COLO829 (cell line): ENCODE data around the gene PRR23E.
A peak's percentile ranks its signal among the peaks of the same experiment; 100 is the strongest.

Experiments used
- DNase-seq: peaks from one replicate; pipeline ENCODE4 v3.0.0; 2012; ENCODE audit warnings: low spot score

Gene PRR23E

GRCh38 chr3:127192576-127193232, at the start of gene PRR23E:
Gene PRR23E, plus strand, starts transcription at chr3:127193131. Its CDS starts 3,555 bp downstream, at chr3:127196686.
- DNase-seq = no peak

DNA sequence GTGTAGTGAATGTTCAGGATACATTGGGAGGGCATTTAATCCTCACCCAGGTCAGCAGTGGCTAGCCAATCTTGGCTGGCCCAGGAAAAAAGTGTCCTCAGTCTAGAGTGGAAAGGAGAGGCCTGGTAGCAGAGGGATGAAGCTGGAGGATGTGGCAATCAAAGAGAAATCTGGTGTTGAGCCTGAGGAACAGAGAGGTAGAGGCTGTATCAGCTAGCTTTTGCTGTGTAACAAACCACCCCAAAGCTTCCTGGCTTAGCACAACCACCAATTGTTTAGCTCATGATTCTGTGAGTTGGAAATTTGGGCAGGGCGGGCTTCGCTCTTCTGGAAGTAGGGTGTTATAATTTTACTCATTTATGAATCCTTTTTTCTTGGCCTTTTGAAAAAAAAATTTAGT, 49.8 kb upstream of the PRR23E start:
- no peak for DNase-seq

GRCh38 chr3:127144631-127145030, 48.3 kb upstream of the PRR23E start:
- no peak for DNase-seq

DNA sequence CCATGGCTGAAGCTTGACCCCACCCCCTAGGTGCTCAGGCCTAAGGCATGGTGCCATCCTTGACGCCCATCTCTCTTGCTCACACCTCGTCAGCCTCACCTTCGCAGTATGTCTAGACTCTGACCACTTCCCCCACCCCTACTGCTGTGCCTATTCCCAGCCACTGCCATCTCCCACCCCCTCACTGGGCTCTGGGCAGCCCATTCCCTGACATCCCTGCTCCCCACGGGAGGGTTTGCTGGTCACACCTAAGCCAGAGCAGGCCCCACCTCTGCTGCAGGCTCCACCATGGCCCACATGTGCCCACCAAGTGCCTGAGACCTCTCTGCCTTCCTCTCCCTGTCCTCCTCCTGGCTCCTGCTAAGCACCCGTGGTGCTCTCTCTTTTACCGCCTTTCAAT, 47.7 kb upstream of the PRR23E start:
- DNase-seq = no peak

DNA sequence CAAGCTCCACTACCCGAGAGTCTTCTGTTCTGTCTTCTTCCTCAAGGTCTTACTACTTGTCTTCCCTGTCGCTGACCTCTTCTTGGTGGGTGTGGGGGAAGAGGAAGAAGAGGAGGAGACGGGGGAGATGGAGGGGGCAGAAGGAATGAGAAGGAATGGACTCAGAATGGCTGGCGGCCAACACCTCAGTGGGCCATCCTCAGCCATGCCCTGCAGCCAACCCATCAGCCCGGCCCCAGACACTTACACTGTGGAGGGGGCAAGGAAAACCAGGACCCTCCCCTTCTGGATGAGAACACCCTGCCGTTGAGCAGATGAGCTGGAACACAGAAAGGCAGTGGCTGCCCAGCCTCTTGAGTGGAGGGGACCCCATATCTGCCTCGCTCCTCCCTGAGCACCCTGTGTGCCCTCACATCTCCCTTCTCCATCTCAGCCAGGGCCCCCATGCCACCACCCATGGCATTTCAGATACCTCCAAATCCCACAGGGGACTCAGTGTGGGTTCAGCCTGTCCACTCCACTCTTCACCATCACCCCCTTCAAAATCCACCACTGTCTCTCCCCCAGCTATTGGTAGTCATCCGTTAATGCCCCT, 45.5 kb upstream of the PRR23E start:
- no peak for DNase-seq

- DNase-seq = no peak
Observed at GRCh38 chr3:127149621-127150310, 43.2 kb upstream of the PRR23E start.

- no peak for DNase-seq
Observed at GRCh38 chr3:127150513-127151250, 42.2 kb upstream of the PRR23E start.

- DNase-seq = no peak
Observed at GRCh38 chr3:127151251-127151564, 41.7 kb upstream of the PRR23E start.

DNA sequence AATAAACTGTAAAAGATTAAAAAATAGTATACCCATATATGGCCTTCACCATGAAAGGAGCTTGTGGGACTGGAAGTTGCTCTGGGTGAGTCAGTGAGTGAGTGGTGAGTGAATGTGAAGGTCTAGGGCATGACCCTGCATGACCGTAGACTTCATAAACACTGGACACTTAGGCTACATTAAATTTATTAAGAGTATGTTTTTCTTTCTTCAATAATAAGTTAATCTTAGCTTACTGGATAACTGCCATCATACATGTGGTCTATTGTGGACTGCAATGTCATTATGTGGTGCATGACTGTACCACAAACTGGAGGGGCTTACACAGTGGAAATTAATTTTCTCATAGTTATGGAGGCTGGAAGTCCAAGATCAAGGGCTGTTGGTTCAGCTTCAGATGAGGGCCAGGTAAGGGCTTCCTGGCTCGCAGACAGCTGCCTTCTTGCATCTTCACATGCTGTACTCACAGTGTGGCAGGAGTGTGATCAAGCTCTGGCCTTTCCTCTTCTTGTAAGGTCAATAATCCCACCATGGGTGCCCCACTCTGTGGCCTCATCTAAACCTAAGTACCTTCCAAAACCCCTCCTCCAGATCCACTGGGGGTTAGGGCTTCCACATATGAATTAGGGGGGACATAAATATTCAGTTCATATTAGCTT, 40.8 kb upstream of the PRR23E start:
- no peak for DNase-seq

DNA sequence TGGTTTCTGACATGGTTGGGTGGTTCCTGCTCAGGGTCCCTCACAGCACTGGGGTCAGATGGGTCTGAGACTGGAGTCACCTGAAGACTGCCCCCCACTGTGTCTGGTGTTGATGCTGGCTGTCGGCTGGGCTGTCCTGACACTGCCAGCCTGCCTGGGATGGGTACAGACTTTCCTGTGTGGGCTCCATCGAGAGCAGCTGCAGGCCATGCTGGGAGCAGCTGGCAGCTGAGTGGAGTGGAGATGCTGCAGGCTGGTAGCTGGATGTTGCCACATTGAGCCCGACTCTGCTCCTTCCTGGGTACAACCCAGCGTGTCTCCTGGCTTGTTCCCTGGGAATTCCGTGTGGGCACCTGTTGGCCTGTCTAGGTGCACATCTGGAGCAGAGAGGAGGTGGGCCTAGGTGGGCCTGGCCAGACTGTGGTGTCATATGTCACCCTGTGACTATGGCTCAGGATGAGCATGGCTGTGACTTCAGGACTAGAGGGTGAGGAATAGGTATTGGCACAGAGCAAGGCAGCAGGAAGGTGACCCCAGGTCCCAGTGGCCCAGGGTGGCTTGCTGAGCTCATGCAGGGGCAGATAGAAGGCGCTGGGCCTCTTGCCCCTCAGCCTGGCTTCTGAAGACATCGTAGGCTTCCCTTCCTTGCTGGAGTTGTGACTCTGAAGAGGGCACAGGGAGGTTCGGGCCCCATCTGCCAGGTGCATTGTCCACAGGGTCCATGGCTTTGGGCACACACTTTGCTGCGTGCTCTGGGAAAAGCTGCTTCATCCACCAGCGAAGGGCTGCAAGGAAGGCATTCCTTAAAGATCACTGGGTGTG, 40.0 kb upstream of the PRR23E start:
- DNase-seq = no peak

DNA sequence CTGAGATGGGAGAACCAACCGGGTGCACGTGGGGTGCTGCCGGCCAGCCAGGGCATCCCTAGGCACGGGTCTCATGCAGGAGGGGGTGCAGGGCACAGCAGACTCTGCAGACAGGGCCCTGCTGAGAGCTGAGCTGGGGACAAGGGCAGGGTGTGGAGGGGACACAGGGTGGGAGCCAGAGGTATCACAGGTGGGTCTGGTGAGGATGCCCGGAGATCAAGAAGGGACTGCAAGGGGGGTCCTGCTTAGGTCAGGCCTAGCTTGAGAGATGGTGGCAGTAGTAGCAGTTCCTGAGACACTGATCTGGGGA, 39.5 kb upstream of the PRR23E start:
- DNase-seq = no peak

GRCh38 chr3:127156338-127157050, 36.4 kb upstream of the PRR23E start:
- no peak for DNase-seq

DNA sequence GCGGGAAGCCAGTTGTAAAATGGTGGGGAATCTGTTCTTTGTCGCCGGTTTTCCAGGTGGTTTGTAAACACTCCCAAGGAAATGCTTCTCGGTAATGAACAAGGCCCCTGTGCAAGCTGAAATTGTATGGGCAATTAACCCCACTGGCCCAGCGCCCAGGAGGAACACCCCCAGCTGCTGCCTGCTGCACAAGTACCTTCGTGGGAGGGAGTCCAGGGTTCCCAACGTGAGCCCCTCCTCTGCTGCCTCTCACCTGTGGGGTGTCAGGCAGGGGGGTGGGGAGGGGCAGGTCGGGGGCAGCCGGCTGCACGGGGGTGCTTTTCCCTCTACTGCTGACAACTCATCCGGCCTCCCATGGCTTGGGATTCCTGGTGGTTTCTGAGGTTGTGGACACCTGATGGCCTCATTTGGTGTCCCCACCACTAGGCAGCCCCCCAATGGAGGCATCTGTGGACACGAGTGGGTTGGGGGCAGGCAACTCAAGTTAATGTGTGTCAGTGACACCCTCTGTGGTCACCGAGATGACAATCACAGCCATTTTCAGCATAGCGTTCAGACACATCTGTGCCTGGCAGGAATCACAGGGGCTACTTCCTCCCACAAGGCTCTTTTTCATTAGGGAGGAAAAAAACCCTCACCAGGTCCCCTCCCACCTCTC, 35.6 kb upstream of the PRR23E start:
- no peak for DNase-seq

GRCh38 chr3:127158614-127159229, 34.2 kb upstream of the PRR23E start:
- peak; percentile 22 for DNase-seq

- no peak for DNase-seq
Observed at GRCh38 chr3:127159543-127159942, 33.4 kb upstream of the PRR23E start.

DNA sequence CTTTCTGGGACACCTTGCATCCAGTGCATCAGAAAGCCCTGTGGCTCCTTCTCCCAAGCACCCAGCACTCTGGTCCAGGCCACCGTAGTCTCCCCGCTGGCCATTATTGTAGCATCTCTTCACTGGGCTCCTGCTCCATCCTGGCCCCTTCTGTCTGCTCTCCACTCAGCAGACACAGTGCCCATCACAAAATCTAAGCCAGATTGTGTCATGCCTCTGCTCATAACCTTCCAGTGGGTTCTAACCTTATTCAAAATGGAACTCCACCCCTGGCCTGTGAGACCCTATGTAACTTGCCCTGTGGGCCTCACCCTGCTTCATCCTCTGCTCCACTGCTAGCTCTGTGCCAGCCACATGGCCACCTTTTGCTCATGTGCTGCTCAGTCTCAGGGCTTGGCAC, 31.7 kb upstream of the PRR23E start:
- no peak for DNase-seq

- DNase-seq = no peak
Observed at GRCh38 chr3:127161973-127162579, 30.9 kb upstream of the PRR23E start.

- DNase-seq = no peak
Observed at GRCh38 chr3:127162947-127163645, 29.8 kb upstream of the PRR23E start.

- no peak for DNase-seq
Observed at GRCh38 chr3:127164615-127165014, 28.3 kb upstream of the PRR23E start.
